IPS-NIHi7 (cell line): Measurements from ENCODE around the gene OSCAR.

Source experiments
- DNase-seq: peaks from one replicate; pipeline ENCODE4 v3.0.0; 2012; ENCODE audit warnings: mixed read lengths; ENCODE audit errors: extremely low spot score

Gene OSCAR

GRCh38 chr19:54100561-54100960 lies at the start of gene OSCAR:
TSS of gene OSCAR (minus strand) at chr19:54100803. CDS start at chr19:54100792, 11 bp downstream.
- no peak for DNase-seq

GRCh38 chr19:54149021-54149812 lies 48.6 kb upstream of the OSCAR start:
- no peak for DNase-seq

GRCh38 chr19:54148158-54148557 lies 47.6 kb upstream of the OSCAR start:
- no peak for DNase-seq

- DNase-seq: no peak
Measured at GRCh38 chr19:54147676-54148075, 47.1 kb upstream of the OSCAR start.

DNA sequence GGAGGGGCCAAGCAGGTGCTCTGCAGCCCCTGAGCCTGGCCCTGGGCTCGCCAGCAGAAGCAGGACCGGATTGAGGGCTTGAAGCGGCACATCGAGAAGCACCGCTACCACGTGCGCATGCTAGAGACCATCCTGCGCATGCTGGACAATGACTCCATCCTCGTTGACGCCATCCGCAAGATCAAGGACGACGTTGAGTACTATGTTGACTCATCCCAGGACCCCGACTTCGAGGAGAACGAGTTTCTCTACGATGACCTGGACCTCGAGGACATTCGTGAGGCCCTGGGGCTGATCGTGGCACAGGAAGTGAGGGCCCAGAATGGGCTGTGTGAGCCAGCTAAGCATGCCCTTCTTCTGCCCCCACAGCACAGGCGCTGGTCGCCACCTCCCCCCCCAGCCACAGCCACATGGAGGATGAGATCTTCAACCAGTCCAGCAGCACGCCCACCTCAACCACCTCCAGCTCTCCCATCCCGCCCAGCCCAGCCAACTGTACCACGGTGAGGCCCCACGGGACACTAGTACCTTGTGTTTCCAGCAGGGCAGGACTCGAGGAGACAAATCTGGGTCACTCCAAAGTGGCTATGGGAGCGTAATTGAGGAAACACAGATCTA lies 45.0 kb upstream of the OSCAR start:
- DNase-seq: no peak

DNA sequence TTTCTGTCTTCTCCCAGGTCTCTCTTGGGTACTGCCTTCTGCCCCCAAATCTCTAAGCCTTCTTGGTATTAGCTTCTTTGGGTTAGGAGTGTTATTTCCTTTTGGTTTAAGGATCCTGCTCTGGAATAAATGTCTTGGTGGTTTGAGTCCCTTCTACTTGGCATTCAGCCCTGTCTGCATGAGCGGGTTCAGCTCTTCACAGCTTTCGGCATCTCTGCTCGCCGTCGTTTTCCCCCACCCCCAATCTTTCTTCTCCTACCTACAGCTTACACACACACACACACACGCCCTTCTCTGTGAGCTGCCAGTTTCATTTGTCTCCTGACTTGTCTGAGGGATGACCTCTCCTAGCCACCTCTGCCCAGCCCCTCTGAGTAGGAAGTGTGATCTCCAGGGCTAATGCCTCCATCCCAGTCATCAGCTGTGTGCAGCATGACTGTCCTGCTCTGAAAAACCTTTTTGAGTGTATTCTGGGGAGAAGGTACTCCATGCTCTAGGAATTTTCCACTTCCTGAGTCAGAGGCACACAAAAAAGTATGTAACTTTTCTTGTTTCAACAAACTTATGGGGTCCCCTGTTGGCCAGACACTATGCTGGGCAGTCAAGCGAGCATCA lies 41.7 kb upstream of the OSCAR start:
- DNase-seq: no peak

- DNase-seq: no peak
Measured at GRCh38 chr19:54141356-54141755, 40.8 kb upstream of the OSCAR start.

- no peak for DNase-seq
Measured at GRCh38 chr19:54138489-54139256, 38.1 kb upstream of the OSCAR start.

- DNase-seq: peak; percentile 46
Measured at GRCh38 chr19:54137699-54138488, 37.3 kb upstream of the OSCAR start, which contains the start of gene CNOT3. TSS of gene CNOT3 (plus strand) at chr19:54137762. CDS start at chr19:54142979, 5,217 bp downstream.

GRCh38 chr19:54136864-54137698 lies 36.5 kb upstream of the OSCAR start:
- peak; percentile 98 for DNase-seq

GRCh38 chr19:54136086-54136863 lies 35.7 kb upstream of the OSCAR start:
- DNase-seq: peak; percentile 32

GRCh38 chr19:54133957-54134590 lies 33.5 kb upstream of the OSCAR start:
- DNase-seq: no peak

GRCh38 chr19:54133312-54133956 lies 32.8 kb upstream of the OSCAR start:
- DNase-seq: no peak

- no peak for DNase-seq
Measured at GRCh38 chr19:54129617-54129996, 29.0 kb upstream of the OSCAR start.

GRCh38 chr19:54128796-54129616 lies 28.4 kb upstream of the OSCAR start:
- no peak for DNase-seq

DNA sequence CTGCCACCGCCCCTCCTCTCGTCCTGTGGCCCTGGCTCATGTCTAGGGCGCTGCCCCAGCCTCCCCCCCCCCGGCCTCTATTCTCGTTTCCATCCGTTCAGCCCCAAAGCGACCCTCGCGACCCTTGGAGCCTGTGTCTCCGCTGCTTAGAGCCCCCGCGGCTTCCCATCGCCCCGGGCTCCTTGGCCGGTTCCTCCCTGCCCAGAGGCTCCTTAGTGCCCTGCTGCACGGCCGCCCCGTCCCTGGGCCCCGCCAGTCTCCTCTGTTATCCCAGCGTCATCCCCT lies 27.8 kb upstream of the OSCAR start:
- no peak for DNase-seq

GRCh38 chr19:54127688-54128440 lies 27.3 kb upstream of the OSCAR start:
- DNase-seq: no peak
